HG02759 (cell line): ENCODE data around the gene CCND2.
"Not testable (repeated sequence)": the region's sequence is repeated elsewhere in the genome, so short reads cannot be mapped to it uniquely, and the experiment has no call there.

Experiments
- ATAC-seq: cut with Tn5 transposase; IDR thresholded peaks from one replicate; pipeline ENCODE4 v1.9.1; 2021; ENCODE audit warnings: mild to moderate bottlenecking, moderate library complexity; ENCODE audit not compliant: unreplicated experiment

The CCND2 gene

DNA sequence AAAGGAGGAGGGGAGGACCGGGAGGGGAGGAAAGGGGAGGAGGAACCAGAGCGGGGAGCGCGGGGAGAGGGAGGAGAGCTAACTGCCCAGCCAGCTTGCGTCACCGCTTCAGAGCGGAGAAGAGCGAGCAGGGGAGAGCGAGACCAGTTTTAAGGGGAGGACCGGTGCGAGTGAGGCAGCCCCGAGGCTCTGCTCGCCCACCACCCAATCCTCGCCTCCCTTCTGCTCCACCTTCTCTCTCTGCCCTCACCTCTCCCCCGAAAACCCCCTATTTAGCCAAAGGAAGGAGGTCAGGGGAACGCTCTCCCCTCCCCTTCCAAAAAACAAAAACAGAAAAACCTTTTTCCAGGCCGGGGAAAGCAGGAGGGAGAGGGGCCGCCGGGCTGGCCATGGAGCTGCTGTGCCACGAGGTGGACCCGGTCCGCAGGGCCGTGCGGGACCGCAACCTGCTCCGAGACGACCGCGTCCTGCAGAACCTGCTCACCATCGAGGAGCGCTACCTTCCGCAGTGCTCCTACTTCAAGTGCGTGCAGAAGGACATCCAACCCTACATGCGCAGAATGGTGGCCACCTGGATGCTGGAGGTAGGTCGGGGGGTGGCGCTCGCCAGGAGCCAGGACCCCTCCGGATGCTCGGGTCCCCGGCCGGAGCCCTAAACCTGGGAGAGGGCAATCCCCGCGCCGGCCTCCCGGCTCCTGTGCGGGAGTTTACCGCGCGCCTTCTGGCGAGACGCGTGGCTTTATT is at the start of gene CCND2:
TSS of gene CCND2 (plus strand) at position 111 of the 744 bp plus-strand sequence. CDS start at position 390, 279 bp downstream.
- ATAC-seq = peak; percentile 33

DNA sequence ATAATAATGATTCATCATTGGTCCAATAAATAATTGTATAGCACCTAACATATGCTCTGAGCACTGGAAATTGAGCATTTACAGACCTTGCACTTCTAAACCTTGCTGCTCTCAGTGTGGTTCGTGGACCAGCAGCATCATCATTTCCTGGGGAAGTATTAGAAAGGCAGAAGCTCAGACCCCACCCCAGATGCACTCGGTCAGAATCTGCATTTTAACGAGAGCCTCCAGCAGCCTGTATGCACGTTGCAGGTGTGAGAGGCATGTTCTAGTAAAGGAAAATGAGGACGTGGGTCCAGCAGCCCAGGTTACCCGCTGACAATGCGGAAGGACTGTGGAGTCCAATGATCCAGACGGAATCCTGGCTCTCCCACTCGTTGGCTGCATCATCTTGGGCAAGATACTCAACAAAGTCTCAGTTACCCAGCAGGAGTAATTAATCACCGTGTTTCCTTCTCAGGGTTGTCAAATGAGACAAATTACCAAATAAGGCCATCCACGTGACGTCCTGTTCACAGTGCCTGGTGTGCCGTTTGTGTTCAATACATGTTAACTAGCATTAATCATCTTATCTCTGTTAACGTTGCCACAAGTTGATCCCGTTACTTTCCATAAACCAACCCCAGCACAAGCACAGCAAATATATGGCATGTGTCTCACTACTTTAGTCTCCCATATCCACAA is 49.2 kb upstream of the CCND2 start:
- no peak for ATAC-seq

DNA sequence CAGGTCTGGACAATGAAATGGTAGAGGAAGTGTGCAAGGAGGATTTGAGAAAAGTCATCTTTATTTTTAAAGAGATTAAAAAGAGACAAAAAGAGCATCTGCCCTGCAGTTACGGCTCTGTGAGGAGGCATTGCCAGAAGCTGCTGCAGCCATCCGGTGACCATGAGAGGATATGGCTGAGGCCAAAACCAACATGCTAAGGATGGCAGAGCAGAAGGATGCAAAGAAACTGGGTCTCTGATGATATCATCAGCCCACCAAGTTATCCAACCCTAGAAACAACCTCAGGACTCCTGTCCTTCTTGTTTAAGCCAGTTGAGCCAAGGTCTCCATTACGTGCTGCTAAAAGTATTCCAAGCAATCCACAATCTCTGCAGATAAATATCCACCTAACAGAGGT is 48.0 kb upstream of the CCND2 start:
- ATAC-seq = no peak

DNA sequence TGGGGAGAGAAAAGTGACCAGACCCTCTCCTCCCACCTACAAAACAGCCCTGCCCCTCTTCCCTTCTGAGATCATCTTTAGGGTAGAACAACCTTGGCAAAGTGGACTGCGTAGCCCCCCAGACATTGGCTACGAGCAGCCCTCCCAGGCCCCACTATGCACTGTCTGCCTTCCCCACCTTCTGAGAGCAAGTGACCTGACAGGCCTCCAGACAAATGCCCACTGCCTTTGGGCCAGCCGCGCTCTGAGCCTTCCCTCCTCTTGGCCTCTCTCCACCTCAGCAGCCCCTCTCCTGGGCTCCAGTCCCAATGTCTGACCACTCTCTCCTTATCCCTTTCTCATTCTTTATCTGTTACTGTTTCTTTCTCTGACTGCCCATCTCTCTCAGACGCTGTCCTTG is 46.5 kb upstream of the CCND2 start:
- no peak for ATAC-seq

DNA sequence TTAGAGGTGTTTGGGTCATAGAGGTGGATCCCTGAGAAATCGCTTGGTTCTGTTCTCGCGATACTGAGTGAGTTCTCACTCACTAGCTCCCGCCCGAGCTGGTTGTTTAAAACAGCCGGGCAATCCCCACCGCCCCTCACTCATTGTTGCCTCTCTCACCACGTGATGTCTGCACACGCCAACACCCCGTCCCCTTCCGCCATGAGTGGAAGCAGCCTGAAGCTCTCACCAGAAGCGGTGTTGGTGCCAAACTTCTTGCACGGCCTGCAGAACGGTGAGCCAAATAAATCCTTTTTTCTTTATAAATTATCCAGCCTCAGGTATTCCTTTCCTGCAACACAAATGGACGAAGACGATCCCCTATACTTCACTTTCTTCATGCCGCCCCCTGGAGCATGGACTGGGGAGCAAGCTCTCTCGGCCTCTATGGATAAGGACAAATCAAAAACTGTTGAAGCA is 45.4 kb upstream of the CCND2 start:
- ATAC-seq = no peak

DNA sequence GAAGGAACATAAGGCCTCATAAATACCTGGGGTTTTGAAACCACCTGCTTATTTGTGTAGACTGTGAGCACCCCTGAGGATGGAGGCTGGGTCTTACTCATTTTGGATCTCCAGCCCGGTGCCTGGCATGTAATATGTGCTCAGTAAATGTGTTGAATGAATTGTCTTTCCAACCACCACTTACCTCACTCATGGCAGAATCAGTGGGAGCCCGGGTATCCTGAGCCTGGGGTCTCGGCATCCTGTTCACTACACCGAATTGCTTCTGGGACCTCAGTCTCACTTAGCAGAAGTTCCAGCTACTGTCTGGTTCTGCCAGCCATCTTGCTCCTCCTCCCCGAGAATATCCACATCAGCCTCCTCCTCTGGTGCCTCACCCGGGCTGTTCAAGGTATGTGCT is 43.0 kb upstream of the CCND2 start:
- no peak for ATAC-seq

DNA sequence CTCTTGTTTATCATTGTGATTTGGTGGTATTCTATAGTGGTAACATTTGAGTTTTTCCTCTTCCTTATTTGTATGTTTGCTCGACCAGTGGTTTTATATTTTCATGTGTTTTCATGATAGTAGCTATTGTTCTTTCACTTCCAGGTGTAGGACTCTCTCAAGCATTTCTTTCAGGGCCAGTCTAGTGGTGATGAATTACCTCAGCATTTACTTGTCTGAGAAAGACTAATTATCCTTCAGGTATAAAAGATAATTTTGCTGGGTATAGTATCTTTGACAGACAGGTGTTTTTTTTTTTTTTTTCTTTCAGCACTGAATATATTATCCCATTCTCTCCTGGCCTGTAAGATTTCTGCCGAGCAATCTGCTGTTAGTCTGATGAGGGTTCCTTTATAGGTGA is 35.0 kb upstream of the CCND2 start:
- no peak for ATAC-seq

DNA sequence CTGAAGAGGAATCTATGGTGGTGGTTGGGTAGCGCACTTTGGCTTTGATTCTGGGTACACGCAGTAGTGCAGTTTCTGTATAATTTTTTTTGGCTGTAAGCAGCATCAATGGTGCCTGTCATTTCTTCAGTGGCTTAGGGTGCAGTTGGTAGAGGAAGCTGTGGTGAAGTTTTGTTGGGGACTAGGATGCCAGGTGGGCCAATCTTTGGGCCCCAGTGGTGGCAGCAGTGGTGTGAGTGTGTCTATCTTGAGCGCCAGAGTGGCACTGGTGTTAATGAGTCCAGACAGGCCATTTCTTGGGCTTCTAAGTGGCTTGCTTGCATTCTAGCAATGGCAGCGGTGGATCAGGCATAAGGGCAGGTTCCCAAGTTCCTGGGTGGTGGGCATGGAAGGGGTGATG is 33.8 kb upstream of the CCND2 start:
- no peak for ATAC-seq

DNA sequence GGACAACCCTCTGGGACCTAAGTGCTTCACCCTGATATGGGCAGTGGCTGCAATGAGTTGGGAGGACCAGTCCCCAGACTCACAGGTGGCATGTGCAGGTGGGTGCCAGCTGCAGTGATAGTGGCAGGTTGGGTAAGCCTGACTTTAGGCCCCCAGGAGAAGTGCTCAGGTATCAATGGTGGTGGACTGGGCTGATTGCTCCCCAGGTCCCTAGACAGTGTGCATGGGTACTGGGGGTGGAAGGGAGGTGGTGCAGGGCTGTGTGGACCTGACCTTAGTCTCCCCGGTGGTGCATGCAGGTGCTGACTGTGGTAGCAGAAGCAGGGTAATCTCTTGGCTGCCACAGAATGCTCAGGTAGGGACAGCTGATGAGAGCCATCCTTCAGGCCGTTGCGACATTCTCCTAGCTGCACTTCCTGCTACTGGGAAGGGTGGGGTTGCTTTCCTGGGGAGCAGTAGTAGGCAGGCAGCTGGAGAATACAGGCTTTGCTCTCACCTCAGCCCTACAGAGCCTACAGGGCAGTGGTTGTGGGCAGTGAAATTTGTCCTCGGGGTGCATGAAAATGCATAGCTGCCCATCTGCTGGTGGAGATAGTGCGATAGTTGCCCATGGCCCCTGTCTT is 33.3 kb upstream of the CCND2 start:
- no peak for ATAC-seq

DNA sequence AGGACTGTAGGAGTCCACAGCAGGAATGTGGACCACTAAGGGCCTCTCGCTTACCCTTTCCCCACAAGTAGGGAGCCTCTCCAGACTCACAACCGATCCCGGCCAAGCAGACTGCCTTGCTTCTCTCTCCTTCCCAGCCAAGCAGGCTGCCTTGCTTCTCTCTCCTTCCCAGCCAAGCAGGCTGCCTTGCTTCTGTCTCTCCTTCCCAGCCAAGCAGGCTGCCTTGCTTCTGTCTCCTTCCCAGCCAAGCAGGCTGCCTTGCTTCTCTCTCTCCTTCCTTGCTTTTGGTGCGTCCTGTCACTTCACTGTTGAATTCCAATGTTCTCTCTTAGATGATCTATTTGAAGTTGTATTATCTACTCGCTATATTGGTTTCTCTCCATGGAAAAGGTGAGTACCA is 32.6 kb upstream of the CCND2 start:
- no peak for ATAC-seq

DNA sequence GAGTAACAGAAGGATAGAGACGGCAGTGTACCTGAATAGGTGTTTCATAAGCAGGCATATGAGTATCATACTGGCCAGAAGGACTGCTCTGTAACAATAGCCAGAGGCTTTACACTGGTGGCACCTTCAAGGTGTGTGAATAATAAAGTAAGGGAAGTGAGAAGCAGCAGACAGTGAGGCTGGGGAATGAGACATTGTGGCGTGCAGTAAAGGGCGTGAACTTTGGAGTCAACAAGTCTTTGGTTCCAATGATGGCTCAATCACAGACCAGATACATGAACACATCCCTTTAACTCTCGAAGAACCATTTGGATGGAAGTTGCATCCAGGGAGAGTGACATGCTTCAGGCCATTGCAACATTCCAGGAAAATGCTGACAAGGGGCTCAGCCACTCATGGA is 32.0 kb upstream of the CCND2 start:
- no peak for ATAC-seq

DNA sequence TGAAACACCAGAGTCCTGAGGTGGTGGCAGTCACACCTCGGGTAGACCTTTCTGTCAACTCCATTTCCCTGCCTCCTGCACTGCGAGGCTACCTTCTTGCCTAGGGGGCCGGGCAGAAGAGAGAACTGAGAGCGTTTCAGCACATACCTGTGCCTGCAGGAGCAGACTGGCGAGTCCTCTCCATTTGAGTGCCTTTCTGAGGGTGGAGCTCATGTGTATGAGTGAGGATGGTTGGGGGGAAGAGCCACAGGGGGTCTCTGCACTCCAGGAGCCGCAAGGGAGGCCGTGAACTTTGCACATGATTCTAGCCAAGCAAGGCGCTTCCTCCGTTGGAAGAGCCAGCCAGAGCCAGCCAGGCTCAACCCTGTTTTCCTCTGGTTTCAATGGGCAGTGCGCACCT is 31.0 kb upstream of the CCND2 start:
- ATAC-seq = no peak

DNA sequence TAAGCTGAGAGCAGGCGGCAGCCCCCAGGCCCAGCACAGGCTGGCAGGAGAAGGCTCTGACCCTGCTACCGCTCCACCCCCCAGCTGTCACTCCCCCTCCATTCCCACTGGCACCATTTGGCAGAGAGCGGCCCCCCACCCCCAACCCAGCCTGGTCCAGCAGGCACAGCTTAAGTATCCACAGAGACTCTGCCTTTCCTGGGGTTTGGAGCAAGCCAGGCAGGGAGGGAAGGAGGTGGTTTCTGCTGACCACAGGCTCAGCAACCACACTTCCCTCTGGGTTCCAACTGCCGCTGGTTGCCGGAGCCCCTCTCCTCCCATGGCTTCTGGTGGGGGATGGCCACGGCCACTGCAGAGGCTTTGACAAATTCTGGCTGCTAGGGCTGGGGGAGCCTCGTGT is 30.5 kb upstream of the CCND2 start:
- ATAC-seq = no peak

DNA sequence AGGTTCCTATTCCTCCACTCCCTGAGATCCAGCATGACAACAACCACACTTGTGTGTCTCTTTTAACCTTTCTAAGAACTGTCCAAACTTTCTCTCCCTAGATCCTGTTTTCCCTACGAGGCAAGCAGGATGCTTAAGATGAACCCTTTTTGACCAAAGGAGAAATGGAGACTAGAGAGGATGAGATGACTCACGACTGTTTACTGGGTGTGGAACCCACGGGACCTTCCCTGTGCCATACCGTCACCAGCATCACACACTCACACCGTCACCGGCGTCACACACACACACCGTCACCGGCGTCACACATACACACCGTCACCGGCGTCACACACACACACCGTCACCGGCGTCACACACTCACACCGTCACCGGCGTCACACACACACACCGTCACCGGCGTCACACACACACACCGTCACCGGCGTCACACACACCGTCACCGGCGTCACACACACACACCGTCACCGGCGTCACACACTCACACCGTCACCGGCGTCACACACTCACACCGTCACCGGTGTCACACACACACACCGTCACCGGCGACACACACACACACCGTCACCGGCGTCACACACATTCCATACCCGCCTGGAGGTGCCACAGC is 30.0 kb upstream of the CCND2 start:
- not testable (repeated sequence) for ATAC-seq

DNA sequence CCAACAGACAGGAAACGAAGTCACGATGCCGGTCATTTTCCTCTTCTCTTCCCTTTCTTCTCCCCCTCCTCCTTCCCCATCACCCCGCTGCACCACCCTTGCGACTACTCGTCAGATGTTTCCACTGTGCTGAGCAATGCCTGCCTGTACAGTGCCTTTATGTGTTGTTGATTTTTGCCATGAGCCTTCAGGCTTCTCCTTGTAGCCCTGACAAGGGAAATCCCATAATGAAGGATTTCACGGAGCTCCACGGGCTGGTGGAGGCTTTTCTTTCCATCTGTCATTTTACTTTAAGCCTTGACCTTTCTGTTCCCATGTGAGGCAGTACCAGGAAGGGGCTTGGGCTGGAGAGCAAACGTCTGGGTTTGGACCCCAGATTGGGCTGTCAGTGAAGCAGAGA is 28.7 kb upstream of the CCND2 start:
- no peak for ATAC-seq

DNA sequence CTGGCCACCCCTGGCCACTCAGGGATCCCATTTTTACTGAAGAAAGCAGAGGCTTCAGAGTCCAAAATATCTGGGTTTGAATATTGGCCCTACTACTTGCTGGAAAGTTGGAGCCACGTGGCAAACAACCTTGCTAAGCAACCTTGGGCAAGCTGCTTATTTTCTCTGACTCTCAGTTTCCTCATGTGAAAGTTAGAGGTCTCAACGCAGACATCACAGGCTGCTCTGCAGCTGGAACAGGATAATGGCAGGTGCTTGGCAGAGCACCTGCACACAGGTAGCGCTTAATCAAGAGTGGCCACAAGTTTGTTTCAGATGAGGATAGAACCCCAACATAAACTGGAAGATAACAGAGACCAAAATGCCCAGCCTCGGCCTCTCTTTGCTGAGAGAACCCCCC is 28.1 kb upstream of the CCND2 start:
- ATAC-seq = no peak

DNA sequence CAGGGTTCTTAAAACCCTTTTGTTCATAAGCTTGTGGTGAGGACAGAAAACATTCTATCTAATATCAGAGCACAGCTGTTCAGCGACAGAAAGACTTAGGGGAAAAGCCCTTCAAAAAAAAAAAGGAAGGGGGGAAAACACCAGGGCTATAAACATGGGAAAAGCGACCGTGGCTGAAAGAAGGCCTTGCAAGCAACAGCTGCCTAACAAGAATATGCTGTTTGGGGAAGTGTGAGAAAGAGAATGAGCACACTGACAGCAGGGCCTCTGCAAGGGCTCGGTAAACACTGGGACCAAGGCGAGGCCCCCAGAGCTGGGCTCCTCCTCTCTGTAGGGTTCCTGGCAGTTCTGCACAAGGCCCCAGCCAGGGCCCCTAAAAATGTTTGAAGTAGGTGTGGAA is 27.4 kb upstream of the CCND2 start:
- peak; percentile 49 for ATAC-seq

DNA sequence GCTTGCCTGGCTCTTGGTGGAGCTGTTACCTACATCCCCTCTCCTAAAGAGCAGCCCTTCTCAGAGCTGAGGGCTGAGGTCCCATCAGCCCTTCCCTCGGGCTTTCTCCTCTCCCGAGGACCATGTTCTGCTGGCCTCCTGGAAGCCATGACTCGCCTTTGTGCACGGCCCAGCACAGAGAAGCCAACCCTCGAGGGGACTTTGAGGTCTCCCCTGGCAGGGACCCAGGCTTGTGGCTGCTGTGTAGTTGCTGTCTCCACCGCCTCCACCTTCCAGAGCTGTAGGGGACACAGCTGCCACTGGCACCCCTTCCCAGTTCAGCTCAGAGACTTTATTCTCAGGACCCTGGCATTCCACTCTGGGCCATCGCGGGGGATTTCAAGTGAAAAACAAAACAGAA is 22.9 kb upstream of the CCND2 start:
- ATAC-seq = no peak

DNA sequence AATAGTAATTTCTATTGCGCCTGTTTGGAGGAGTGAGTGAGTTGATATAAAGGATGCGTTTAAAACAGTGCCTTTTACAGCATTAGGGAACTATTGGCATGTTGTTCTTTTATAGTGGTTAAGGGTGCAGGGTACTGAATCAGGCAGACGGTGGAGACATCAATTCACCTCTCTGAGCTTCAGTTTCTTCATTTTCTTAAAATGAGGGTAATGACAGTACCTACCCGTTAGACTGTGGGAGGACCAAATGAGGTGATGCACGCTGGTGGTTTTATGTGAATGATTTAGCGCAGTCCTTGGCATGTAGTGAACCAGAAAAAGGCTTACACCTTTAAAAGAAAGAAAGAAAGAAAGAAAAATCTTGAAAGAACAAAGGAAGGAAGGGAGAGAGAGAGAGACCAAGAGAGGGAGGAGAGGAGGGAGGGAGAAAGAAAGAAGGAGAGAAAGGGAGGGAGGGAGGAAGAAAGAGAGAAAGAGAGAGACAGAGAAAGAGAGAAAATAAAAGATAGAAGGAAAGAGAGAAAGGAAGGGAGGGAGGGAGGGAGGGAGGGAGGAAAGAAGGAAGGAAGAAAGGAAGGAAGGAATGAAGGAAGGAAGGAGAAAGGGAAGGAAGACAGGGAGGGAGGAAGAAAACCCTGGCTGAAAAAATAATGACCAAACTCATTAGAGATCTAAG is 22.2 kb upstream of the CCND2 start:
- no peak for ATAC-seq

DNA sequence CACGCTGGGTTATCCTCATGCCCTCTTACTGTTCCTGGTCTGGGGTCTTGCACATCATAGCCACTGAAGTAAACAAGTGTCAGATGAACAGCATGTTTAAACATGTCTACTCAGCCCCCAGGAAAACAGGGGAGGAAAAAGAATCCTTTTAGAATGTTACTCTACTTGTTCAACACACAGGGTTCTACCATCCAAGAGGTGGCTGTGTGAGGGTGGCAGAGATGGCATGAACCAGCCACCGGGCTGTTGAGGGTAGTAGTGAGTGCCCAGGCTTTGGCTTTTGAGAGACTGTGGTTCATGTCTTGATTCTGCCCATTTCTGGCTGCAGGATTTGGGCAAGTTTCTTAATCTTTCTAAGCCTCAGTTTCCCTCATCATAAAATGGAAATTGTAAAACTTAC is 21.6 kb upstream of the CCND2 start:
- no peak for ATAC-seq

DNA sequence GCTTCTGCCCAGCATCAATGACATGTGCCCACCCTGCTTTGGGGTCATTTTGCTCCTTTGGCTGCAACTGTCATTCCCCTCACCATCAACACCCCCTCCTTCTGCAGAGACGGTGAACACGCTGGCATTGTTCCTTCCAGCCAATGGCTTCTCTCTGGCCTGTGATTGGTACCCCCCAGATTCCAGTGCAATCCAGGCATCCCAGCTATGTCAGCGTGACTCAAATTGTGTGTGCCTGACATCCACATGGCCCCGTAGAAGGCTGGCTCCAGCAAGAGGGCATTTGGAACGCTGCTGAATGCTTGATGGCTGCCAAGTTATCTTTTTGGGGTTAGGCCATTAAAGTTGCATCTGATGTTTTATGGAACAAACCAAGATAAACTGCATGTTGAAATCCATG is 21.0 kb upstream of the CCND2 start:
- no peak for ATAC-seq
